ENCODE data around the gene CAMTA1.

DNA sequence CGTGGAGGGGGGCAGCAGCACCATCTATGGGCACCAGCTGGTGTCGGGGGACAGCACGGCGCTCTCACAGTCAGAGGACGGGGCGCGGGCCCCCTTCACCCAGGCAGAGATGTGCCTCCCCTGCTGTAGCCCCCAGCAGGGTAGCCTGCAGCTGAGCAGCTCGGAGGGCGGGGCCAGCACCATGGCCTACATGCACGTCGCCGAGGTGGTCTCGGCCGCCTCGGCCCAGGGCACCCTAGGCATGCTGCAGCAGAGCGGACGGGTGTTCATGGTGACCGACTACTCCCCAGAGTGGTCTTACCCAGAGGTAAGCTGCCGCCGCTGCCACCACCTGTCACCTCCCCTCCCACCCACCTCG, 879.6 kb downstream of the CAMTA1 start:
- TF ChIP-seq POLR2A (IDR thresholded peaks at IDR 0.05; ENCODE audit: low read length) (no peak), GATA1 (IDR thresholded peaks at IDR 0.05; ENCODE audit: low read depth, low read length) (no peak)

All from erythroblast (primary cell).